Right cardiac atrium (tissue), 5 donors: ENCODE results near the gene CLECL1. TPM values are rescaled to one million over a fixed set of nuclear protein-coding genes. Genes with fewer than 3 reads are reported as not detected.
"Not testable (repeated sequence)": the region's sequence is repeated elsewhere in the genome, so short reads cannot be mapped to it uniquely, and the experiment has no call there.

Experiments
- ATAC-seq, 2 donors: fragments of 200-7000 bp; cut with Tn5 transposase; one replicate each; pipeline versions ENCODE4 v1.8.0 to v1.9.1; 2020; ENCODE audit warnings: moderate library complexity in 2 of 2, mild to moderate bottlenecking in 1 of 2
- DNase-seq, 3 donors: peaks; one replicate each; pipeline ENCODE4 v3.0.0-alpha.2; 2020
- H3K27ac ChIP-seq: one replicate; pipeline ENCODE4 v1.5.1; 2013; ENCODE audit warnings: mild to moderate bottlenecking, low read length, control low read depth, moderate library complexity
- H3K27me3 ChIP-seq: one replicate; pipeline ENCODE4 v1.6.1; 2013; ENCODE audit not compliant: control insufficient read depth, insufficient read depth
- H3K4me1 ChIP-seq: one replicate; pipeline ENCODE4 v1.6.1; 2013; ENCODE audit warnings: low read length; ENCODE audit not compliant: control insufficient read depth, insufficient read depth
- H3K4me3 ChIP-seq: one replicate; pipeline ENCODE4 v1.5.1; 2013; ENCODE audit warnings: low read length, control low read depth
- H3K9me3 ChIP-seq: one replicate; pipeline ENCODE4 v1.6.1; 2013; ENCODE audit warnings: low read length; ENCODE audit not compliant: control insufficient read depth
- WGBS: extraction: QIAGEN DNeasy Blood & Tissue Kit; methylation state at CpG from one replicate; pipeline ENCODE4 v1.1.7; 2013; 5-methylcytosine and 5-hydroxymethylcytosine counted together
- intact Hi-C, 4 donors: fragments of 100-400 bp; cut with DNase I; formaldehyde crosslinking; loops; one replicate each; pipeline versions ENCODE4 v1.11.0 to v1.14.0; 2022 to 2023
- polyA plus RNA-seq: library from polyadenylated mRNA; stranded (reverse); fragments of 200-250 nt; gene quantifications from one replicate; pipeline ENCODE4 v1.2.3, GENCODE V29; 2013
- total RNA-seq, 4 donors: library from RNA; stranded (reverse); fragmentation: NEBNext Ultra II Directional; extraction: Animal tissue kit (Norgen Biotek cat#: 25700); gene quantifications; one replicate each; pipeline ENCODE4 v1.2.1, GENCODE V29; 2021
- donor health status: healthy with polysubstance abuse.
- donor health status: DM: no; HTN: yes; CAD: no.
- donor health status: DM: no; HTN: no; CAD: no.
- donor health status: DM: no; HTN: yes; CAD: no; lungs with severe emphysema.
- donor health status: DM: yes; HTN: yes; CAD: no.

CLECL1 gene
- total and polyA plus RNA-seq, 5 donors, result 0.14 to 1.2 (median 0.60) TPM; not detected in 2

DNA sequence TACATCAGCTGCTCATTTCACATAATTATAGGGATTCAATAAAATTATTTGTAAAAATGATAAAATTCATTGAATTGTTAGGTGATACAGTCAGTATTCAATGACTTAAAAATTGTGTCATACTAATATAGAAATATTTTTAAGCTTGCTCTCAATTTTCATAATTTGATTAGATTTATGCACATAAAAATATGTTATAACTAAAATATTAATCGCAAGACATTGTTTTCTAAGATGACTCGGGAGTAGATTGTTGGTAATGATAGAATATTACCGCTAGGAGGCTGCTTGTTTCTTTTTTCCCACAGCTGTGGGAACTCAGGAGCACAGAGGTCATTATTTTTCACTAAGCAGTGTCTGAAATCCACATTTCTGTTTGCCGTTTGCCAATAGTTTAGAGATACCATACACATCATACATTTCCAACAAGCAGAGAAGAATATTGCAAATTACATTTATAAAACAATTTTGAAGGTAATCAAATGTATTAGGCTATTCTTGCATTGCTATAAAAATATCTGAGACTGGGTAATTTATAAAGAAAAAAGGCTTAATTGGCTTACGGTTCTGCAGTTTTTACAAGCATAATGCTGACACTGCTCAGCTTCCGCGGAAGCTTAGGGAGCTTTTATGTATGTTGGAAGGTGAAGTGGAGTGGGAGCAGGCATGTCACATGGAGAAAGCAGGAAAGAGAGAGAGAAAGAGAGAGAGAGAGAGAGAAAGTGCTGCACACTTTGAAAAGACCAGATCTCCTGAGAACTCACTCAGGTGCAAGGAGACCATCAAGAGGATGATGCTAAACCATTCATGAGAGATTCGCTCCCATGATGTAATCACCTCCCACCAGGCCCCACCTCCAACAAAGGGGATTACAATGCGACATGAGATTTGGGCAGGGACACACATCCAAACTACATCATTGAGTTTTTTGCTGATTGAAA is 18.6 kb upstream of the CLECL1 start:
- peak; percentile 64 to 76 for ATAC-seq
- intact Hi-C loops, result loop anchor here in 1 of 4 donors (5.0 kb wide), 1 partner anchor 176 kb away; no protein-coding TSS in a partner anchor
- Histone ChIP-seq H3K27me3 (no peaks in the 10 kb centered on the region), H3K4me1 (no peaks in the 10 kb centered on the region), H3K4me3 (no peak overlapping the region), H3K9me3 (no peaks in the 10 kb centered on the region), H3K27ac (no peak overlapping the region)
- 51% methylated on average over 9 of the region's 9 CpGs for WGBS
- no peak for DNase-seq

DNA sequence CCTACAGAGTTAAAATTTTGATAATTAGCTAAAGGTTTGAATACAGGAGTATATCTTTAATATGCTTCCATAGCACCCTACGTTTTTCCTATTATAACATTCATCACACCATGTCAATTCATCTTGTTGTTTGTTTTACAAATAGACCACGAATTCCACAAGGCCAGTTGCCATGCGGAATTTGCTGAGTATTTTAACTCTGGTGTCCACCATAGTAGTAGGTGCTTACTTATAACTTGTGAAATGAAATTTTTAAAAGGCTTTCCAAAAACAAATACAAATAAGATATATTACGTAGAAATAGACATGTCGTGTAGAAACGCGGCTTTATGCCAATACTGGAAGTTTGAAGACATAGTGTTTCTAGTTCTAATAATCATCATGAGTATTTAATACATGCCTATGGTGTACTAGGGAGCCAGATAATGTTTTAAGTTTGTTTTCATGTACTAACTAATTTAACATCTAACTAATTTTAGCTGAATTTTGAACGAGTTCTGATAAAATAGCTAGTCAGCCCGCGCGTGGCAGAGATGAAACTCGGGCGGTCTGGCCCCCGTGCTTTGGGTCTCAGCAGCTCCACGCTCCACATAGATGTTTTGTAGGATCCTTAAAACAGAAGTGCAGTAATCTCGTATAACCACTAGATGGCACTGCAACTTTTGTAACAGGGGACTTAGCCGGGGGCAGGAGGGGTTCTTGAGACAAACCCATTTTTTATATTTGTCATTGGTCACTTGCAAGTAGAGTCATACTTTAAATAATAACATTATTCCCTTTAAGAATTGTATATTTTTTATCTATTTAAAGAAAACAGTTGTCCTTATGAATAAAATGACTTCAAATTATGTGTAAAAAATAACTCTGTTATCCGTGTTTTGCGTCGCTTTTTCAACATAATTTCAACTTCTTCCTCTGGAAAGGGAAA is 17.6 kb upstream of the CLECL1 start:
- 18% methylated on average over 20 of the region's 20 CpGs for WGBS
- Histone ChIP-seq H3K27me3 (no peaks in the 10 kb centered on the region), H3K9me3 (no peaks in the 10 kb centered on the region), H3K4me3 (no peak overlapping the region), H3K4me1 (no peaks in the 10 kb centered on the region), H3K27ac (no peak overlapping the region)
- peak; percentile 27 to 61 (median 54) for DNase-seq
- intact Hi-C loops, result loop anchor here in 1 of 4 donors (5.0 kb wide), 1 partner anchor 177 kb away; no protein-coding TSS in a partner anchor
- peak; percentile 84 to 90 for ATAC-seq

DNA sequence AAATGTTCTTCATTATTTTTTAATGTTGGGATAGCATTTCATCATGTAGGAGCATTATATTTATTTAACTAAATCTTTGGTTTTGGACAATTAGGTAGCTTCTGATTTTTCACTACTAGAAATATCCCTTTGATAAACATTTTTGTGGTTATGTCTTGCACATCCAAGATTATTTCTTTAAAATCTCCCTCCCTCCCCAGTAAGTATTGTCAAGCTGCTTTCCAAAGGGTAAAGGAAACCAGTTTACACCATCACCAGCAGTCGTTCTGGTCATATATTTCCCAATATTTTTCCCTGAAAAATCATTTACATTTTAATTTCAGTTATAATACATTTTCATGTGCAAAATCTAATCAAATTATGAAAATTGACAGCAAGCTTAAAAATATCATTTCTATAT is 16.7 kb upstream of the CLECL1 start:
- ATAC-seq (no peak), DNase-seq (no peak)
- intact Hi-C loops, result loop anchor here in 3 of 4 donors (5.0 to 10.0 kb wide), 3 partner anchors 175 to 395 kb away; no protein-coding TSS in a partner anchor
- Histone ChIP-seq H3K27me3 (no peaks in the 10 kb centered on the region), H3K4me3 (no peak overlapping the region), H3K9me3 (no peaks in the 10 kb centered on the region), H3K27ac (no peak overlapping the region), H3K4me1 (no peaks in the 10 kb centered on the region)
- WGBS, result 60% methylated on average over 1 of the region's 1 CpG

DNA sequence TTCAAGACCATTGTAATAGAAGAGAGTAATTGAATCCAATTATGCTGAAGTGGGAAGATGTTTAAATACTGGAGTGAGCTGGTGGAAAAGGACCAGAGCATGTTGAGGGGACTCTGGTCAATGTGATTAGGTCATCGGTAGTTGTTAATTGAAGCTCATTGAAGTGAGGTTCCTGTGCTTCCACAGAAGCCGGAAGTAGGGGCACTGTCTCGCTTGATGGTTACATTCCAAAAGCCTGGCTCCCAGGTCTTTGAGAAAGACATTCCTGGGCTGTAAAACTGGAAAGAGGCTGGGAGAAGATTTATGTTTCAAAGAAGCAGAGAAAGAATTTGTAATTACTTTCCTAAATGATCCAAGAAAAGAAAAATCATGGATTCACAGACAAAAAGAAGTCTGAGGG is 12.3 kb upstream of the CLECL1 start:
- ATAC-seq (no peak), DNase-seq (no peak)
- no peaks in the 10 kb centered on the region for H3K9me3 ChIP-seq
- intact Hi-C loops, result loop anchor here in 2 of 4 donors (5.0 to 10.0 kb wide), 3 partner anchors 180 to 400 kb away; no protein-coding TSS in a partner anchor
- H3K4me1 ChIP-seq, result peaks cover 3% of the 10 kb centered on the region
- no peak overlapping the region for H3K4me3 ChIP-seq
- no peak overlapping the region for H3K27ac ChIP-seq
- no peaks in the 10 kb centered on the region for H3K27me3 ChIP-seq
- 70% methylated on average over 3 of the region's 3 CpGs for WGBS

DNA sequence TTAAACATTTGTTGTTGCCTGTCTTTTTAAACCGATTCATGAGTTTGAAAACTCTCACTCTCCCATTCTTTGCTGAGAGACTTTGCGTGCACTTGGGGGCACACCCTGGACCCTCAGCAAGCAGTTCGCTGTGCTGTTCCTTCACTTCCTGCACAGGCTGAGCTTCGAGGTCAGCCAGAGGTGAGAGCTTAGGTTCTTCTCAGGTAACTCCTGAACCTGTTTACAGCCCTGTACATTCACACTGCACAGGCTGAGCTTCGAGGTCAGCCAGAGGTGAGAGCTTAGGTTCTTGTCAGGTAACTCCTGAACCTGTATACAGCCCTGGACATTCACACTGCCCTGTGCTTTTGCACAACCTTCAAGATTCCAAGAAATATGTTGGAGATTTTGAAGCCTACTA is 9.8 kb upstream of the CLECL1 start:
- no peak for DNase-seq
- ATAC-seq, result peak in 1 of 2 donors; percentile 36
- peak overlapping the region; percentile 45 for H3K27ac ChIP-seq

DNA sequence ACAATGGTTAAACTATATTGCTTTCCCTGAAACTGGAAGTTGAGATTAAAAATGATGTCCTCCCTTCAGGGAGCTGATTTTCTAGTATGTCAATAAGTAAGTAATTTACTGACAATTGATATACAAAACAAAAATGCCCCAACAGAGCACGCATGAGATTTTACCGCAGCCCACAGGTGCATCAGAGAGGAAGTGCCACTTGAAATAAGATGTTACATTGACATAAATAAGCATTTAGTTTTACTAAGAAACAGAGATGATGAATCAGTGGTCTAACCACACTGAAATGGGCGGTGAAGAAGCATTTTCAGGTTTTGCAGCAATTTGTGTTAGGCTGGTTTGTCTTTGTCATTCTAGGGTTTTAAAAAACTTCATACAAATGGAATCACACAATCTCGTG is 8.8 kb upstream of the CLECL1 start:
- intact Hi-C loops, result loop anchor here in 2 of 4 donors (10.0 kb wide), 2 partner anchors 183 to 403 kb away; no protein-coding TSS in a partner anchor
- no peak for ATAC-seq

More for the DNA sequence above, 9.8 kb upstream of the CLECL1 start:
- 63% methylated on average over 5 of the region's 5 CpGs for WGBS
- peaks cover 3% of the 10 kb centered on the region for H3K4me1 ChIP-seq
- H3K9me3 ChIP-seq, result no peaks in the 10 kb centered on the region
- H3K27me3 ChIP-seq, result no peaks in the 10 kb centered on the region
- intact Hi-C loops, result loop anchor here in 2 of 4 donors (10.0 kb wide), 2 partner anchors 182 to 402 kb away; no protein-coding TSS in a partner anchor
- H3K4me3 ChIP-seq, result no peak overlapping the region

DNA sequence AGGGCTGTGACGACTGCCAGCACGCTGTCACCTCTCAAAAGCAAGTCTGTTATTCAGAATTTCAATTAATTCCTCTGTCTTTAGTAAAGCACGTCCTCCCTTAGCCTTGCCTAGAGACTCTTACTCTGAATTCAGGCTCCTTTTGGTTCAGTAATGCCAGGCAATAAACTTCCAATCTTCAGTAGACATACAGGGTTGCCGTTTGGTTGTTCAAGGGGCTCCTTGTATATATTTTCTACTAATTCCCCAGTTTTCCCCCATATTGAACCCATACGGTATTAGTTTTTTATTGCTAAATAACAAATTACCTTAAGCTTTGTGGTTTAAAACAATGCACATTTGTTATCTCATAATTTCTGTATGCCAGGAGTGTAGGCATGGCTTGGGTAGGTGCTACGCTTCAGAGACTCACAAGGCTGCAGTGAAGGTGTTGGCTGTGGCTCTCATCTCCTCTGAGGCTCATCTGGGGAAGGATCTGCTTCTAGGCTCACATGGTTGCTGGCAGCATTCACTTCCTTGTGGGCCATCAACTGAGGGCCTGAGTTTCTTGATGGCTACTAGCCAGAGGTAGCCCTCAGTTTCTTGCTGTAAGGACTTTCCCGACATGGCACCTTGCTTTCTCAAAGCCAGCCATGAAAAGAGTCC is 7.3 kb upstream of the CLECL1 start:
- Histone ChIP-seq H3K9me3 (no peaks in the 10 kb centered on the region), H3K27me3 (no peaks in the 10 kb centered on the region), H3K4me3 (peak overlapping the region; percentile 40), H3K27ac (no peak overlapping the region), H3K4me1 (peaks cover 3% of the 10 kb centered on the region)
- no peak for DNase-seq
- peak in 1 of 2 donors; percentile 45 for ATAC-seq
- intact Hi-C loops, result loop anchor here in 2 of 4 donors (10.0 kb wide), 2 partner anchors 185 to 405 kb away; no protein-coding TSS in a partner anchor
- WGBS, result 82% methylated on average over 7 of the region's 7 CpGs

More for the DNA sequence above, 8.8 kb upstream of the CLECL1 start:
- WGBS, result 85% methylated on average over 4 of the region's 4 CpGs
- no peak for DNase-seq
- Histone ChIP-seq H3K27ac (no peak overlapping the region), H3K4me3 (no peak overlapping the region), H3K9me3 (no peaks in the 10 kb centered on the region), H3K4me1 (peaks cover 3% of the 10 kb centered on the region), H3K27me3 (no peaks in the 10 kb centered on the region)

DNA sequence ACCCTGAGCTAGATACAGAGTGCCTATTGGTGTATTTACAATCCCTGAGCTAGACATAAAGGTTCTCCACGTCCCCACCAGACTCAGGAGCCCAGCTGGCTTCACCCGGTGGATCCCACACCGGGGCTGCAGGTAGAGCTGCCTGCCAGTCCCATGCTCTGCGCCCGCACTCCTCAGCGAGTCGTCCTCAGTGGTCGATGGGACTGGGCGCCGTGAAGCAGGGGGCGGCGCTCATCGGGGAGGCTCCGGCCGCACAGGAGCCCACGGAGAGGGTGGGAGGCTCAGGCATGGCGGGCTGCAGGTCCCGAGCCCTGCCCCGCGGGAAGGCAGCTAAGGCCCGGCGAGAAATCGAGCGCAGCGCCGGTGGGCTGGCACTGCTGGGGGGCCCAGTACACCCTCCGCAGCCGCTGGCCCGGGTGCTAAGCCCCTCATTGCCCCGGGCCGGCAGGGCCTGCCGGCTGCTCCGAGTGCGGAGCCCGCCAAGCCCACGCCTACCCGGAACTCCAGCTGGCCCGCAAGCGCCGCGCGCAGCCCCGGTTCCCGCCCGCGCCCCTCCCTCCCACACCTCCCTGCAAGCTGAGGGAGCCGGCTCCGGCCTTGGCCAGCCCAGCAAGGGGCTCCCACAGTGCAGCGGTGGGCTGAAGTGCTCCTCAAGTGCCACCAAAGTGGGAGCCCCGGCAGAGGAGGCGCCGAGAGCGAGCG is 6.7 kb upstream of the CLECL1 start:
- intact Hi-C loops, result loop anchor here in 2 of 4 donors (10.0 kb wide), 2 partner anchors 185 to 405 kb away; no protein-coding TSS in a partner anchor
- 76% methylated on average over 53 of the region's 54 CpGs for WGBS
- ATAC-seq, H3K9me3 ChIP-seq, H3K27me3 ChIP-seq, H3K4me1 ChIP-seq, H3K27ac ChIP-seq: not testable (repeated sequence)
- H3K4me3 ChIP-seq, result peak overlapping the region; percentile 40
- peak; percentile 20 to 82 (median 67) for DNase-seq

DNA sequence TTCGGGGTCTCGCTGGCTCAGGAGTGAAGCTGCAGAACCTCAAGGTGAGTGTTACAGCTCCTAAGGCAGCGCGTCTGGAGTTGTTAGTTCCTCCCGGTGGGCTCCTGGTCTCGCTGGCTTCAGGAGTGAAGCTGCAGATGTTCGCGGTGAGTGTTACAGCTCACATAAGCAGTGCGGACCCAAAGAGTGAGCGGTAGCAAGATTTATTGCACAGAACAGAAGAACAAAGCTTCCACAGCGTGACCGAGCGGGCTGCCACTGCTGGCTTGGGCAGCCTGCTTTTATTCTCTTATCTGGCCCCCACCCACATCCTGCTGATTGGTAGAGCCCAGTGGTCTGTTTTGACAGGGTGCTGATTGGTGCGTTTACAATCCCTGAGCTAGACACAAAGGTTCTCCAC is 6.0 kb upstream of the CLECL1 start:
- H3K4me3 ChIP-seq, H3K27ac ChIP-seq, intact Hi-C loops, H3K27me3 ChIP-seq, DNase-seq, H3K9me3 ChIP-seq, H3K4me1 ChIP-seq, ATAC-seq: not testable (repeated sequence)
- 86% methylated on average over 14 of the region's 14 CpGs for WGBS
